Inferior parietal cortex (tissue), 1 donor: ENCODE results near the gene CASP5.
A peak's percentile ranks its signal among the peaks of the same experiment; 100 is the strongest.
"Not testable (repeated sequence)": the region's sequence is repeated elsewhere in the genome, so short reads cannot be mapped to it uniquely, and the experiment has no call there.

Experiments
- DNase-seq: peaks from one replicate; pipeline ENCODE4 v3.0.0-alpha.2; 2016; ENCODE audit errors: extremely low spot score

CASP5 gene

DNA sequence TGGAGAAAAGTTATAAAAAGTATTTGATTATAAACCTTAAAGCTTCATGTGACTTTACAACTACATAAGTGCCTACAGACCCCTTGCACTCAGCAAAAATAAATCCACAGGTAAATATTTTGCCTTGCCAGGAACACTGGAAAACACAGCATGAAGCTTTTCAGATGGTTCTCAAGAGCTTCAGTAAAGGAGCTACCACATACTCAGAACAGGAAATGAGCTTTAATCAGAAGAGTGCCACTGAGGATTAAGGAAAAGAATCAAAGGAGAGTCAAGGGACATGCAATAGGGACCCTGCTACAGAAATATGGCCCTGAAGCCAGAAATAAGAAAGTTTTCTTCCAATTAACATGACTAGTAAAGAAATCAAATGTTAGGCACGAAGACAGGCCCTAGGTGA is 10.8 kb upstream of the CASP5 start:
- DNase-seq = no peak

GRCh38 chr11:105033343-105033742 is 10.4 kb upstream of the CASP5 start:
- no peak for DNase-seq

- no peak for DNase-seq
These were observed 9.5 kb upstream of the CASP5 start for GRCh38 chr11:105032495-105032894.

DNA sequence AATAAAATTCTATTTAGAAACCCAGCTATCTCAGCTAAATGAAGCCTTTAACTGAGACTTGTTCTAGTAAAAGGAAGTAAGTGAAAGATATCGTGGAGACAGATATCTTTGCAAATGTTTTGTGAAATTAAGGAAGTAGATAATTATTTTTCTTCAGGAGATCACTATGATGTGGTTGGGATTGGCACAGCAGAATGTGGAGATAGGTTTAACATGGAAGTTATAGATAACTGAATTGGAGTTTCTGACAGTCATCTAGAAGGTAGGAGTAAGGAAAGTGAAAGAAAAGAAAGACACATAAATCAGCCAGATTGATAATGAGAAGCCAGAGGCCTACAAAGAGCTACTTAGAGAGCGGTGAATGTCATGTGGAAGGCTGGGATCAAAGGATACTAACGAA is 4.7 kb upstream of the CASP5 start:
- no peak for DNase-seq

DNA sequence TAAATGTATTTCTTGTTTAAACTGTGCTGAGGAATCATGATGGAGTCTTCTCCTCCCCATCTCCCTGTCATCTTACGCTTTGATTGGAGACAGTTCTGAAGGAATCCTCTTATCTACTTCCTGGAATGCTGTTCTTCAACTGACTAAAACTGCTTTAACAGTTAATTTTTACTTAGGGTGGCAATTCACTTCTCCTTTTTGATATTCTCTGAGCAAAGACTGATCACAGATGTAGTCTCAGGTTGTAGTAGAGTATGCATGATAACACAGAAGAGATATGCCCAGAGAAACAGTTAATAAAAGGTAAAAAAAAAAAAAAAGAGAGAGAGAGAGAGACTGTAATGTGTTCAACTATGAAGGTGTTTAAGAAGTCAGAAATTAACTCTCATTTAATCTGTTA is 1.4 kb upstream of the CASP5 start:
- DNase-seq = no peak

GRCh38 chr11:105022527-105022926 is 441 bp downstream of the CASP5 start:
- no peak for DNase-seq

DNA sequence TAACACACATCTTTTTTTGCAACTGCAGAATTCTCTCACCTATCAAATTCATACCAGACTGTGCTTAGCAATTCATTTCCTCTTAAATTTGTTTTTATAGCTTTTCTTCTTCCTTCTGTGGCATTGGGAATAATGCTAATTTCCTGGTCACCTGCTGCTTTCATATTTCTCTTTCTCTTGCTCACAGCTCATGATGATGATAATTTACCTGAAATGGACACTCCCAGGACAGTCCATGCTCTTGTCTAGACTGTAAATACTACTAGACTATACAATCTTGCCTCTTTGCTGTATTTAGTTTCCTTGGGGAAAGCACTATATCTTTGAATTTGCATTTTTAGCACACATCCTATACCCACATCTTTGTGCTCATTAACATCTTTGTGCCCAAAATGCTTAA is 15.5 kb downstream of the CASP5 start:
- no peak for DNase-seq

GRCh38 chr11:105005451-105005845 is 17.5 kb downstream of the CASP5 start:
- no peak for DNase-seq

GRCh38 chr11:105004021-105004420 is 18.9 kb downstream of the CASP5 start:
- DNase-seq = no peak

DNA sequence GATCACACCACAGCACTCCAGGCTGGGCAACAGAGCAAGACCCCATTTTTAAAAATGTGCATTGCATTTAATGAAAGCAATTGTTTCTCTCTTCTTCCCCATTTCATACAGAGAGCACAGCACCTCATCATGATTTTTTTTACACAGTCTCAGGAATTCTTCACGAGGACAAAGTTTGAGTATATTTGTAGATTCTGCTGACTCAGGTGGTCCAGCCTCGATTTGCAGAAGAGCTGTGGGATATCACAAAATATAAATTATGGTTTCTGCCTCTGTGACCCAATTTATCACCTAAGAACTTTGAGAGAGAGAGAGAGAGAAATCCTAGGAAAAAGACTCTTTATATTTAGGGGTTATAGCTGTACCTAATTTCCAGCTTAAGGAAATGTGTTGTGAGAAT is 19.8 kb downstream of the CASP5 start:
- no peak for DNase-seq

GRCh38 chr11:105000797-105001196 is 22.2 kb downstream of the CASP5 start:
- peak; percentile 15 for DNase-seq

DNA sequence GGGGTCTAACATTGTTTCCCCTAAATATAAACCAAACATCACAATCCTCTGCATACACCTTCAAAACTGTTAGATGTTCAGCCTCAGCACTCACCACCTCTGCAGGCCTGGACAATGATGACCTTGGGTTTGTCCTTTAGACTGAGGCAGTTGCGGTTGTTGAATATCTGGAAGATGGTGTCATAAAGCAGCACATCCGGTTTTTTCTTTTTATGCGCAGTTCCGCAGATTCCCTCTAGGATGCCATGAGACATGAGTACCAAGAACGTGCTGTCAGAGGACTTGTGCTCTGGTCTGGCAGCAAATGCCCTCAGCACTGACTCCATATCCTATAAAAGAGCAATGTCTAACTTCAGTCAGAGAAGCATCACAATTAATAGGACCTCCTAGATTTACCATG is 22.8 kb downstream of the CASP5 start:
- no peak for DNase-seq

GRCh38 chr11:104999721-105000120 is 23.2 kb downstream of the CASP5 start:
- no peak for DNase-seq

- no peak for DNase-seq
These were observed 25.7 kb downstream of the CASP5 start for GRCh38 chr11:104997288-104997687.

DNA sequence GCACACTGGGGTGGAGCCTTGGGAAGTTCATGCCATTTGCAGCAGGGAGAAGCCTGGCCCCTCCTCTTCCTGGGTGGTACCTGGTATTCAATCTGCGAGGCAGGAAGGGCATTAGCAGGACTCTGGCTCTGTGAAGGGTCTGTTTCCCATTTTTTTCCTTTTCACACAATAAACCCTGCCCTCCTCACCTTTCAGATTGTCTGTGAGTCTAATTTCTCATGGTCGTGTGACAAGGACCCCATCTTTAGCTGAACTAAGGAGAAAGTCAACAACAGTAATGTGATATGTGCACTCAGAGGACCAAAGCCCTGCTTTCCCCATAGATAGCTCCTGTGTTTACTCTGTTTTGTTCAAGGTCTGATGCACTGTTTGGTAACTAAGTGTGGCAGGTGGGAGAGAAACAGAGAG is 28.0 kb downstream of the CASP5 start:
- no peak for DNase-seq

DNA sequence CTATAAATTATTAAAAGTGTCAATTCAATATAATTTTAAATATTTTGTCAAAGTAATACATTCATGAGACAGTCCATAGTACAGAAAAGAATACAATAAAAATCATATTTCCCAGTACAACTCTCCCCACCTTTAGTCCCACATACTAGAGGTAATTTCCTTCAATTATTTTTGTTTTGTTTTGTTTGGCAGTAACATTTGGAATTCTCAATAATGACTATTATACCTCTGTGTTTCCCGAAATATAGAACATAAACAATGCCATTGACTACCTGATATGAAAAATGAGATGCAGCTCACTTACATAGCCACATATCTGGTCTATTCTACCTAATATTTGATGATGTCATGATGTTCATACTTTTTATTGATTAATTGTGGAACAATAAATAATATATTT is 30.2 kb downstream of the CASP5 start:
- DNase-seq = no peak

DNA sequence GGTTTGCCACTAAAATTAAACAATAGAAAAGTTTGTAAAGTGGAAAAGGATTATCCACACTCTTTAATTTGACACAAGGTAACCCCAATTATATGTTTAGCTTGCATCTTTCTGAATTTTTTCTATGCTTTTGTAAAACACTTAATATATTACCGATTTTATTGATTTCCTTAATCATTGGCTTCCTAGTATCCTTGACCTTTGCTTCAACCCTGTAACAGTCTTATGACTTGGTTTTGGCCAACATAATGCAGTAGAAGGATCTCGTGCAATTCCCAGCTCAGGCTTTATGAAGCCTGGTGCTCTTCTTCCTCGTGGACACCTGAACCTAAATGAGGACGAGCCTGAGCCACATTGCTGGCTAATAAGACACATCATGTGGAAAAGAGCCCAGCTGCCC is 31.0 kb downstream of the CASP5 start:
- no peak for DNase-seq

DNA sequence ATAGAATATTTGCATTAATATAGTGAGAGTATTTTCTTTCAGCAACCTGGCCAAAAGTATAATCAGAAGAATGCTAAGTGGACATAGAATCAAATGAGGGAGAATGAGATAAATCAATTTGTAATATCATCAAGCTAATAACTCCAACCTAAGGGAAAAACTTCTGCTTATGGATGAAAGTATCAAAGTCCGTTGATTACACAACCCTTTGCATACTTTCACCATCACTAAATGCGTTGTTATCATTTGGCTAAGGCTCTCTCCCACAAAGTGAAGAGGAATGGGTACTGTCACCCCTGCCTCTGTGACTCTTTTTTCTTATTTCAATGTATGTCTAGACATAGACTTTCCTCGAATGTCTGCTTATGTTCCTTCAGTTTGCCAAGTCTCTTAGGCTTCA is 38.2 kb downstream of the CASP5 start:
- no peak for DNase-seq

- no peak for DNase-seq
These were observed 43.1 kb downstream of the CASP5 start for GRCh38 chr11:104979839-104980238.

- no peak for DNase-seq
These were observed 49.4 kb downstream of the CASP5 start for GRCh38 chr11:104973616-104974015.

DNA sequence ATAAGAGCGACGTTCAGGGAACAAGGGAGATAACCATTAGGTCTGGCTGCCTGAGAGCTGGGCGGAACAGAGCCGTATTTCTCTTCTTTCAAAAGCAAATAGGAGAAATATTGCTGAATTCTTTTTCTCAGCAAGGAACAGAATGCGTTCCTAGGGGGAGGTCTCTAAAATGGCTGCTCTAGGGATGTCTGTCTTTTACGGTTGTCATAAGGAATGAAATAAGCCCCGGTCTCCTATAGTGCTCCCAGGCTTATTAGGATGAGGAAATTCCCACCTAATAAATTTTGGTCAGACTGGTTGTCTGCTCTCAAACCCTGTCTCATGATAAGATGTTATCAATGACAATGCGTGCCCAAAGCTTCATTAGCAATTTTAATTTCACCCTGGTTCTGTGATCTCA is 50.0 kb downstream of the CASP5 start:
- not testable (repeated sequence) for DNase-seq

DNA sequence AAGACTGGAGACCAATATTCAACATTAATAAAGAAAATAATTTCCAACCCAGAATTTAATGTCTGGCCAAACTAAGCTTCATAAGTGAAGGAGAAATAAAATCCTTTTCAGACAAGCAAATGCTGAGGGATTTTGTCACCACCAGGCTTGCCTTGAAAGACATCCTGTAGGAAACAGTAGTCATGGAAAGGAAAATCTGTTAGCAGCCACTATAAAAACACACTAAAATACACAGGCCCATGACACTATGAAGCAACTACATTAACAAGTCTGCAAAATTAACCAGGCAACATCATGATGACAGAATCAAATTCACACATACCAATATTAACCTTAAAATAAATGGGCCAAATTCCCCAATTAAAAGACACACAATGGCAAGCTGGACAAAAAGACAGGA is 52.2 kb downstream of the CASP5 start:
- DNase-seq = no peak

DNA sequence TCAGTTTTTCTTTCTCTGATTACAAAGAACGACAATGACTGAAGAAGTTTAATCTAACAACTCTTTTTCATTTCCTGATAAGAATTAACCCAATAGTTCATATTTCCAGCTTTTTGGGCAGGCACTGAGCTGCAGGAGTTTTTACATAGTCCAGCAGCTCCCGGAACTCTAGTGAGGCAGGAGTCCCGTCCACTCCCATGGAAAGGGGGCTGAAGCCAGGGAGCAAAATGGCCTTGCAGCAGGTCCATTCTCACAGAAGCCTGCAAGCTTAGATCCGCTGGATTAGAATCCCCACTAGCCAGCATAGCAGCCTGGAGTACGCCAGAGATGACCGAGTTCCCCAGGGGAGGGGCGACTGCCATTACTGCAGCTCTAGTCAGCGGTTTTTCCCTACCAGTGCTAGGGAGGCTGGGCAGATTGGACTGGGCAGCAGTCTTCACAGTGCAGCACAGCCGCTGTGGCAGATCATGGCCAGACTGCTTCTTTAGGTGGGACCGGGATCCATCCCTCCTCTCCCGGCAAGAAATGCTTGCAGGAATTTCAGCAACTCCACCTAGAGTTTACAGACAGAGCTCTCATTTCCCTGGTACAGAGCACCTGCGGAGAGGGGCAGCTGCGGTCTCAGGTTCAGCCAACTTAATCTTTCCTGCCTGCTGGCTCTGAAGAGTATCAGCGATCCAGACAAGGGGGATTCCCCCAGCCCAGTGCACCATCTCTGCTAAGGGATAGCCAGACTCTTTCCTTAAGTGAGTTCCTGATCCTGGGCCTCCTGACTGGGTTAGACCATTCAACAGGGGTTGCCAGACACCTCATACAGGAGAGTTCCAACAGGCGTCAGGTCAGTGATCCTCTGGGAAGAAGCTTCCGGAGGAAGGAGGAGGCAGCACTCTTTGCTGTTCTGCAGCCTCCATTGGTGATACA is 53.9 kb downstream of the CASP5 start:
- DNase-seq = no peak

GRCh38 chr11:104968355-104968855 is 54.6 kb downstream of the CASP5 start, which contains the start of gene CASP4:
Gene CASP4 (minus strand): TSS chr11:104968574. CDS start chr11:104968525, 49 bp downstream.
- peak; percentile 11 for DNase-seq
